OCI-LY1 (cell line): ENCODE measurements around the gene EPHA1.

Experiments
- CTCF ChIP-seq: fragments of 200-600 bp; sonication (generic), shearing (Covaris generic); IDR thresholded peaks from 2 replicates; pipeline ENCODE4 v1.5.1; 2017; ENCODE audit warnings: mild to moderate bottlenecking, antibody characterized with exemption, low read length, moderate library complexity, mixed read lengths
- EZH2 ChIP-seq: fragments of 200-600 bp; sonication (generic), shearing (Covaris generic); IDR thresholded peaks from 2 replicates; pipeline ENCODE4 v1.8.0; 2017; ENCODE audit warnings: borderline replicate concordance, mixed run types, mild to moderate bottlenecking, antibody characterized with exemption, low read length, moderate library complexity, mixed read lengths

- TF ChIP-seq CTCF (no peak), EZH2 (no peak)
Measured at GRCh38 chr7:143444785-143445184, 36.1 kb upstream of the EPHA1 start.
